A673 (cell line): ENCODE measurements around the gene DMXL2. TPM values are rescaled to one million over a fixed set of nuclear protein-coding genes. Genes with fewer than 3 reads are reported as not detected.

Source experiments
- BruUV-seq: library from RNA; stranded (reverse); fragments of 400-500 nt; replicated peaks from 2 replicates; lab custom pipeline; 2021; lab: Mats Ljungman, UMichigan
- CTCF ChIA-PET: fragments of 300-600 bp; sonication (Branson Sonifier 250); formaldehyde crosslinking; loops from one replicate; lab custom pipeline; 2022; ENCODE audit warnings: antibody characterized with exemption; lab: Charles Lee
- POLR2A ChIA-PET: fragments of 300-600 bp; sonication (Branson Sonifier 250); formaldehyde crosslinking; loops from one replicate; lab custom pipeline; 2022; ENCODE audit warnings: antibody characterized with exemption; ENCODE audit not compliant: low non-redundant PET; lab: Charles Lee
- DNase-seq: peaks from one replicate; pipeline ENCODE4 v3.0.0-alpha.2; 2015; ENCODE audit warnings: low spot score
- H3K27ac ChIP-seq: fragments of 200-600 bp; sonication (generic); 2 replicates; pipeline ENCODE4 v1.5.1; 2016; ENCODE audit warnings: mixed run types, low read depth, mild to moderate bottlenecking, mixed read lengths, antibody characterized with exemption, low read length; ENCODE audit not compliant: poor library complexity, severe bottlenecking
- H3K27me3 ChIP-seq: fragments of 200-600 bp; sonication (generic); replicated peaks from 2 replicates; pipeline ENCODE4 v1.6.1; 2017; ENCODE audit warnings: mixed run types, low read depth, mild to moderate bottlenecking, mixed read lengths, antibody characterized with exemption, low read length; ENCODE audit not compliant: insufficient read depth, poor library complexity
- H3K36me3 ChIP-seq: fragments of 200-600 bp; sonication (generic); 2 replicates; pipeline ENCODE4 v1.6.1; 2016; ENCODE audit warnings: mixed run types, mild to moderate bottlenecking, mixed read lengths, antibody characterized with exemption, low read length; ENCODE audit not compliant: insufficient read depth, poor library complexity, severe bottlenecking
- H3K4me1 ChIP-seq: fragments of 200-600 bp; sonication (generic); 2 replicates; pipeline ENCODE4 v1.6.1; 2017; ENCODE audit warnings: mixed run types, mild to moderate bottlenecking, mixed read lengths, antibody characterized with exemption, low read length; ENCODE audit not compliant: insufficient read depth, poor library complexity, severe bottlenecking
- H3K4me3 ChIP-seq: fragments of 200-600 bp; sonication (generic); 2 replicates; pipeline ENCODE4 v1.5.1; 2016; ENCODE audit warnings: low read depth, mixed run types, mild to moderate bottlenecking, mixed read lengths, low read length; ENCODE audit not compliant: poor library complexity, severe bottlenecking
- H3K9me3 ChIP-seq: fragments of 200-600 bp; sonication (generic); 2 replicates; pipeline ENCODE4 v1.6.1; 2016; ENCODE audit warnings: mixed run types, low read depth, mild to moderate bottlenecking, mixed read lengths, antibody characterized with exemption, low read length; ENCODE audit not compliant: poor library complexity, severe bottlenecking
- EZH2 ChIP-seq: fragments of 200-600 bp; sonication (generic); IDR thresholded peaks from 2 replicates; pipeline ENCODE4 v1.6.1; 2017; ENCODE audit warnings: borderline replicate concordance, low read depth, mild to moderate bottlenecking, mixed read lengths, antibody characterized with exemption, low read length; ENCODE audit not compliant: poor library complexity, severe bottlenecking
- intact Hi-C: fragments of 100-400 bp; cut with micrococcal nuclease; formaldehyde crosslinking; loops from one replicate; pipeline ENCODE4 v1.10.0; 2022; ENCODE audit not compliant: unreplicated experiment
- total RNA-seq: library from RNA; stranded (reverse); gene quantifications from 2 replicates; pipeline ENCODE4 v1.2.3, GENCODE V29; 2021
- TF ChIP-seq, protein P1 (sequence below): fragments of 300-800, 200-600 bp; sonication (generic); conservative IDR thresholded peaks from 2 replicates; pipeline ENCODE4 v1.5.1; 2017; ENCODE audit warnings: low read depth, mild to moderate bottlenecking, antibody characterized with exemption, low read length, moderate library complexity, mixed read lengths

Gene DMXL2
- total RNA-seq, 1 experiment from 2014 or later: 23.2 TPM

DNA sequence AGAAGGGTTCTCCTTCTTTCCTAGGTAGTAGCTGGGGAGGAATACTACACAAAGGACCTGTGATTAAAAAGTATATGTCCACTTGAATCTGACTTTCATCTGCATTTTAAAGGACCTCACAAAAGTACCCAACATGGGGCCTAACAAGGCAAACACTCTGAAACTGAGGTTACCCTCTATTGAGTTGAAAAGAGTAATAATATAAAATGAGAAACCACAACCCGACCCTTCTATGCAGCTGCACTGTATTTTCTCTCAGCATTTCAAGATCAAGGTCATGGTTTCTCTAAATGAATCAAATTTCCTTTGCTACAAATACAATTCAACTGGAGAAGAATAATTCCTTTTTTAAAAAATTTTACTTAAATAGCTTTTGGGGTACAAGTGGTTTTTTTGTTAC lies 106.3 kb downstream of the DMXL2 start:
- Histone ChIP-seq H3K36me3 (no peaks in the 10 kb centered on the region), H3K9me3 (no peaks in the 10 kb centered on the region), H3K4me3 (no peak overlapping the region), H3K4me1 (peaks cover 14% of the 10 kb centered on the region), H3K27me3 (no peaks in the 10 kb centered on the region), H3K27ac (no peak overlapping the region)
- CTCF ChIA-PET: no interaction called here
- intact Hi-C loops: no loop called here
- BruUV-seq: no TSS peak
- DNase-seq: no peak
- TF ChIP-seq EZH2: no peak
- TF ChIP-seq, protein P1, sequence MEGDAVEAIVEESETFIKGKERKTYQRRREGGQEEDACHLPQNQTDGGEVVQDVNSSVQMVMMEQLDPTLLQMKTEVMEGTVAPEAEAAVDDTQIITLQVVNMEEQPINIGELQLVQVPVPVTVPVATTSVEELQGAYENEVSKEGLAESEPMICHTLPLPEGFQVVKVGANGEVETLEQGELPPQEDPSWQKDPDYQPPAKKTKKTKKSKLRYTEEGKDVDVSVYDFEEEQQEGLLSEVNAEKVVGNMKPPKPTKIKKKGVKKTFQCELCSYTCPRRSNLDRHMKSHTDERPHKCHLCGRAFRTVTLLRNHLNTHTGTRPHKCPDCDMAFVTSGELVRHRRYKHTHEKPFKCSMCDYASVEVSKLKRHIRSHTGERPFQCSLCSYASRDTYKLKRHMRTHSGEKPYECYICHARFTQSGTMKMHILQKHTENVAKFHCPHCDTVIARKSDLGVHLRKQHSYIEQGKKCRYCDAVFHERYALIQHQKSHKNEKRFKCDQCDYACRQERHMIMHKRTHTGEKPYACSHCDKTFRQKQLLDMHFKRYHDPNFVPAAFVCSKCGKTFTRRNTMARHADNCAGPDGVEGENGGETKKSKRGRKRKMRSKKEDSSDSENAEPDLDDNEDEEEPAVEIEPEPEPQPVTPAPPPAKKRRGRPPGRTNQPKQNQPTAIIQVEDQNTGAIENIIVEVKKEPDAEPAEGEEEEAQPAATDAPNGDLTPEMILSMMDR: no peak
- POLR2A ChIA-PET: no interaction called here

- Histone ChIP-seq H3K27ac (no peak overlapping the region), H3K27me3 (no peaks in the 10 kb centered on the region), H3K36me3 (no peaks in the 10 kb centered on the region), H3K4me1 (no peaks in the 10 kb centered on the region), H3K9me3 (no peaks in the 10 kb centered on the region), H3K4me3 (no peak overlapping the region)
- ChIA-PET CTCF (no interaction called here), POLR2A (no interaction called here)
- no peak for TF ChIP-seq EZH2
- TF ChIP-seq, protein P1: no peak
- BruUV-seq: no TSS peak
- intact Hi-C loops: no loop called here
- DNase-seq: no peak
Measured at GRCh38 chr15:51505251-51505650, 117.3 kb downstream of the DMXL2 start.

DNA sequence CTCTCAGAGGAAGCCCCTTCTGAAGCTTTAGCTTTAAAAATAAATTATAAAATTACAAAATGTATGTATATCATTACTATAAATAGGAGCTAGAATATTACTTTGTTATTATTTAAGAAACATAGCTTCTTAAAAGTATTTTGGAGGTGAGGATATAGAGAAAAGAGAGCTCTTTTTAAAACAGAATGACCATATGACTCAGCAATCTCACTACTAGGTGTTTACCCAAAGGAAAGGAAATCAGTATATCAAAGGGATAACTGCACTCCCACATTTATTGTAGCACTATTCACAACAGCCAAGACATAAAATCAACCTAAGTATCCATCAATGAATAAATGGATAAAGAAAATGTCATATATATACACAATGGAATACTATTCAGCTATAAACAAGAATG lies 119.6 kb downstream of the DMXL2 start:
- no peaks in the 10 kb centered on the region for H3K9me3 ChIP-seq

More for the DNA sequence above, 119.6 kb downstream of the DMXL2 start:
- TF ChIP-seq EZH2: no peak
- TF ChIP-seq, protein P1: no peak
- no peak for DNase-seq
- BruUV-seq: no TSS peak
- Histone ChIP-seq H3K4me3 (no peak overlapping the region), H3K4me1 (no peaks in the 10 kb centered on the region), H3K36me3 (no peaks in the 10 kb centered on the region), H3K27ac (no peak overlapping the region), H3K27me3 (no peaks in the 10 kb centered on the region)
- CTCF ChIA-PET: no interaction called here
- POLR2A ChIA-PET: no interaction called here
- intact Hi-C loops: no loop called here
